Measurements from ENCODE around the gene SPG11.

DNA sequence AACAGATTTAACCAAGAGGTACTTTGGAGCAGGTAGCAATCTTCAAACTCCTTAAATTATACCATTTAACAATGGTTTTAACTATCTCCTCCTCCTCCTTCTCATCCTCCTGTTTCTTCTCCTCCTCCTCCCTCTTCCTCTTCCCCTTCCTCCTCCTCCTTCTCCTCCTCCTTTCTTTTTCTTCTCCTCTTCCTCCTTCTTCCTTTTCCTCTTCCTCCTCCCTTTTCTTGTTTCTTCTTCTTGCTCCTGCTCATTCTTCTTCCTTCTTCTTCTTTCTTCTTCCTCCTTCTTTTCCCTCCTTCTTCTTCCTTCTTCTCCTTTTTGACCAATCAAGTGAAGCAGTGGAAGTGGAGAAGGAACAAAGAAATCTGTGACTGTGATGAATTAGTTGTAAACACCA is 33.6 kb upstream of the SPG11 start:
- TF ChIP-seq CTCF (IDR thresholded peaks at IDR 0.05; ENCODE audit: low read depth, low read length, poor library complexity, severe bottlenecking) (no peak), EZH2phosphoT487 (IDR thresholded peaks at IDR 0.05; ENCODE audit: borderline replicate concordance, low read length) (no peak)
